Mucosa of descending colon (tissue), 3 donors: Measurements from ENCODE around the gene CALB2. TPM values are rescaled to one million over a fixed set of nuclear protein-coding genes. Genes with fewer than 3 reads are reported as not detected.

Experiments
- ATAC-seq: fragments of 200-7000 bp; cut with Tn5 transposase; one replicate; pipeline ENCODE4 v1.9.1; 2020; ENCODE audit warnings: mild to moderate bottlenecking, moderate library complexity
- DNase-seq, 3 donors: peaks; one replicate each; pipeline ENCODE4 v3.0.0-alpha.2; 2020
- H3K36me3 ChIP-seq: fragments of 200-600 bp; one replicate; pipeline ENCODE4 v1.8.0; 2021; ENCODE audit warnings: low read depth, mild to moderate bottlenecking
- H3K4me1 ChIP-seq: fragments of 200-600 bp; one replicate; pipeline ENCODE4 v1.8.0; 2021; ENCODE audit warnings: low read depth, mild to moderate bottlenecking
- H3K4me3 ChIP-seq: fragments of 200-600 bp; one replicate; pipeline ENCODE4 v1.8.0; 2021; ENCODE audit warnings: mild to moderate bottlenecking
- H3K9me3 ChIP-seq: fragments of 200-600 bp; one replicate; pipeline ENCODE4 v1.8.0; 2021; ENCODE audit warnings: mild to moderate bottlenecking
- intact Hi-C, 2 donors: fragments of 100-400 bp; cut with DNase I in 1 of 2; cut with micrococcal nuclease in 1 of 2; formaldehyde crosslinking; loops; one replicate each; pipeline versions ENCODE4 v1.11.0 to v1.11.1; 2022; cut with DNase I, micrococcal nuclease
- total RNA-seq, 3 donors: library from RNA; stranded (reverse); fragmentation: NEBNext Ultra II Directional in 2 of 3; extraction: Animal tissue kit (Norgen Biotek cat#: 25700) in 2 of 3; gene quantifications; one replicate each; pipeline versions ENCODE4 v1.2.1 to v1.2.4, GENCODE V29; 2021 to 2023
- TF ChIP-seq, protein P1 (sequence below): fragments of 200-600 bp; IDR thresholded peaks from one replicate; pipeline ENCODE4 v1.8.0; 2022; ENCODE audit warnings: antibody characterized with exemption, mild to moderate bottlenecking
- donor health status: DM: no; HTN: no; CAD: no; lungs with moderate emphysema.
- donor health status: DM: no; HTN: no; CAD: no.
- donor health status: DM: no; HTN: yes; CAD: no.

CALB2 gene
- total RNA-seq, 3 donors from 2014 or later: 1.2 to 9.5 (median 4.2) TPM

DNA sequence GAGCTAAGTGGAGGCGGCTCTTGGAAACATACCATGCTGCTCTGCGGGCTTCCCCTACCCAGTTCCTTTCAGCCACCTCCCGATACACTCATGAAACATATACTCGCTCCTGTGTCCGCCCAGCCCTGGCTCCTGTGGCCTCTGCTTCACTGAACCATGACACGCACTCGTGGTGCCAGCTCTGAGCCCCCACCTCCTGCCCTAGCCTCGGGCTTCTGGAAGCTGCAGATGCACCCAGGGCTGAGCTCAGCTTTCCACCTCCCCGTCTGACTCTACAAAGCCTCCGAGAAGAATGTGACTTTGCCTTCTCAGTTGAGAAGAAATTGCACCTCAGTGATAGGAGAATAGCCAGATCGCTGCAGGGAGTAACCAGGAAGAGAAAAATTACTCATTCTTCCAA is 11.0 kb downstream of the CALB2 start:
- no peak for ATAC-seq
- DNase-seq: no peak
- intact Hi-C loops: no loop called here
- no peaks in the 10 kb centered on the region for H3K9me3 ChIP-seq
- H3K4me3 ChIP-seq: no peak overlapping the region
- no peaks in the 10 kb centered on the region for H3K4me1 ChIP-seq
- no peaks in the 10 kb centered on the region for H3K36me3 ChIP-seq
- TF ChIP-seq, protein P1, sequence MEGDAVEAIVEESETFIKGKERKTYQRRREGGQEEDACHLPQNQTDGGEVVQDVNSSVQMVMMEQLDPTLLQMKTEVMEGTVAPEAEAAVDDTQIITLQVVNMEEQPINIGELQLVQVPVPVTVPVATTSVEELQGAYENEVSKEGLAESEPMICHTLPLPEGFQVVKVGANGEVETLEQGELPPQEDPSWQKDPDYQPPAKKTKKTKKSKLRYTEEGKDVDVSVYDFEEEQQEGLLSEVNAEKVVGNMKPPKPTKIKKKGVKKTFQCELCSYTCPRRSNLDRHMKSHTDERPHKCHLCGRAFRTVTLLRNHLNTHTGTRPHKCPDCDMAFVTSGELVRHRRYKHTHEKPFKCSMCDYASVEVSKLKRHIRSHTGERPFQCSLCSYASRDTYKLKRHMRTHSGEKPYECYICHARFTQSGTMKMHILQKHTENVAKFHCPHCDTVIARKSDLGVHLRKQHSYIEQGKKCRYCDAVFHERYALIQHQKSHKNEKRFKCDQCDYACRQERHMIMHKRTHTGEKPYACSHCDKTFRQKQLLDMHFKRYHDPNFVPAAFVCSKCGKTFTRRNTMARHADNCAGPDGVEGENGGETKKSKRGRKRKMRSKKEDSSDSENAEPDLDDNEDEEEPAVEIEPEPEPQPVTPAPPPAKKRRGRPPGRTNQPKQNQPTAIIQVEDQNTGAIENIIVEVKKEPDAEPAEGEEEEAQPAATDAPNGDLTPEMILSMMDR: no peak

DNA sequence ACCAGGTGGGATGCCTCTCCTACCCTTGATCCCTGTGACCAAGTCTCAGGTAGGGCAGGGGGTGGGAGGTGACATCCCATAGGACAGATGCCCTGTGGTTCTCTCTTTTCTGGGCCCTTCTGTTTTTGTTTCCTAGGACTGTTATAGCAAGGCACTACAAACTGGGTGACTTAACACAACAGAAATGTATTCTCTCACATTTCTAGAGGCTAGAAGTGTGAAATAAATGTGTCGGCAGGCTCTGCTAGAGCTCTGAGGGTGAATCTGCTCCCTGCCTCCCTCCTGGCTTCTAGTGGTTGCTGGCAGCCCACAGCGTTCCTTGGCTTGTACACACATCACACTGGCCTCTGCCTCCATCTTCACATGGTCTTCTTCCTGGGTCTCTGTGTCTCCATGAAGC is 12.7 kb downstream of the CALB2 start:
- TF ChIP-seq, protein P1: no peak
- intact Hi-C loops: no loop called here
- no peaks in the 10 kb centered on the region for H3K9me3 ChIP-seq
- no peaks in the 10 kb centered on the region for H3K4me1 ChIP-seq
- ATAC-seq (no peak), DNase-seq (no peak)
- no peak overlapping the region for H3K4me3 ChIP-seq
- H3K36me3 ChIP-seq: no peaks in the 10 kb centered on the region

DNA sequence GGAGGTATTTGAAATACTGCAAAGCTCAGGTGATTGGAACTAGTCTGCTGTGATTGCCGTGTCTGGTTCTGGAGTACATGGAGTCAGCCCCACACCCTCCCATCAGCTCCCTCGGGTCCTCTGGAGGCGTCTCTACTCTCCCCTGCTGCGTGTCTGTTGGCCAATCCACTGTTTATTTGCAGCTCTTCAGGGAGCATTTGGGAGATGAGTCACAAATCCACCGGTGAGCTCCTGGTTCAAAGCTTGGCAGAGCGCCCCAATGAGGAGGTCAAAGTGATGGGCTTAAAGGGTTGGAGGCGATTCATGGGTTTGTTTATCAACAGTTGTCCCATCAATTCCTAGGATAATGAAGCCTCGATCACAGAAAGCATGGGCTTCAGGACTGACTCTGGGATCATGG is 14.6 kb downstream of the CALB2 start:
- Histone ChIP-seq H3K36me3 (no peaks in the 10 kb centered on the region), H3K9me3 (no peaks in the 10 kb centered on the region), H3K4me3 (no peak overlapping the region), H3K4me1 (no peaks in the 10 kb centered on the region)
- ATAC-seq (peak; percentile 16), DNase-seq (peak in 1 of 3 donors; percentile 5)
- TF ChIP-seq, protein P1: no peak
- intact Hi-C loops: no loop called here

DNA sequence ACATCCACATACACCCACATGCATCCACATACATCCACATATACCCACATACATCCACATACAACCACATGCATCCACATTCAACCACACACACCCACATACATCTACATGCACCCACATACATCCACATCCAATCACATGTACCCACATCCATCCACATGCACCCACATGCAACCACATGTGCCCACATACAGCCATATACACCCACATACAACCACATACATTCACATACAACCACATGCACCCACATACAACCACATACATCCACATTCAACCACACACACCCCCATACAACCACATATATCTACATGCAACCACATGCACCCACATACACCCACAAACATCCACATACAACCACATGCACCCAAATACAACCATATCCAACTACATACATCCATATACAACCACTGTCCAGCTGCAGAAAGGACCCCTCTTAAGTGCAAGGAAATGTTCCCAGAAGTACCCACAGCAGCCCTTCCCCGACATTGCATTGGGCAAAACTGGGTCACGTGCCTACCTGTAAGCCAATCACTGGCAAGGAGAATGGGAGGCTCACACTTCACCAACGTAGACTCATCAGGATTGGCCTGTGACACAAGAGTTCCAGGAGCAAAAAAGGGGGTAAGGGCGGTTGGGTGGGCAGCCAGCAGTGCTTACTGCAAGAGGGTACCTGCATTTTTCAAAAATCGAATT is 18.1 kb downstream of the CALB2 start:
- Histone ChIP-seq H3K4me3 (no peak overlapping the region), H3K36me3 (no peaks in the 10 kb centered on the region), H3K9me3 (no peaks in the 10 kb centered on the region), H3K4me1 (no peaks in the 10 kb centered on the region)
- ATAC-seq (no peak), DNase-seq (no peak)
- TF ChIP-seq, protein P1: no peak
- intact Hi-C loops: no loop called here

DNA sequence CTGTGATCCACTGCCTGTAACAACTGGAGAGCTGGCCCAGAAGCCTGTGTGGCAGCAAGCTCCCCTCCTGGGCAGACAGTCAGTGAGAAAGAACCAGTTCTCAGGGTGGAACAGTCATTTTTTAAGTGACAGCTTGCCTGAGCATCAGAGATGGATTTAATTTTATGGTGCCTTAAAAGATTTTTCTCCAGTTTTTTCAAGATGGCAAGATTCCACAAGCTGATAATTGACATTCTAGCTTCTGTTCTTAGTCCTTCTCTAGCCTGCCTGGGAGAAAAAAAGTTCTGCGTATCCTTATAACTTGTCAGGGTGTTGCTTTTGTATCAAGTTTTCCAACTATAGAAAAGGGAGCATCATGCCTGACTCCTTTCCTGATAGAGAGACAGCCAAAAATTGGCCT is 21.2 kb downstream of the CALB2 start:
- TF ChIP-seq, protein P1: no peak
- no peaks in the 10 kb centered on the region for H3K9me3 ChIP-seq
- intact Hi-C loops: no loop called here
- no peak overlapping the region for H3K4me3 ChIP-seq
- H3K4me1 ChIP-seq: no peaks in the 10 kb centered on the region
- ATAC-seq: no peak
- no peak for DNase-seq
- H3K36me3 ChIP-seq: no peaks in the 10 kb centered on the region

DNA sequence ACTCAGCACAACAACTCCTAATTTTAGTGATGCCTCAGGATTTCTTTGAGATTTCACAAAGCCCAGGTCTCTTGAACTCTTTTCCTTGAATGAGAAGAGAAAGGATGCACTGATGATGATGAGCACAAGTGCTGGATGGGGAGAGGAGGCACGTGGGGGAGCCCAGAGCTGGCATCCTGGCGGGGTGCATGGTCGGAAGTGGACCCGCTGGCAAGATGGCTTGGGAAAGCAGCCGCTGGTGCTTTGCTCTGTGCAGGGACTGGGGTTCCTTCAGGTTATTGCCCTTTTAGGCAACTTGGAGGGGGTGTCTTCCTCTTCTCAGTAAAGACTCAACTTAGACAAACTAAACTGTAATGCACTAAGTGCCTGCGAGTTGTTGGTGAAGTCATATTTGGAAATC is 22.3 kb downstream of the CALB2 start:
- H3K4me1 ChIP-seq: no peaks in the 10 kb centered on the region
- no peak for DNase-seq
- no peaks in the 10 kb centered on the region for H3K36me3 ChIP-seq
- intact Hi-C loops: no loop called here
- ATAC-seq: no peak
- no peaks in the 10 kb centered on the region for H3K9me3 ChIP-seq
- TF ChIP-seq, protein P1: no peak
- no peak overlapping the region for H3K4me3 ChIP-seq
